IMR-90 (cell line): ENCODE results near the gene ROR2.

Experiments
- BHLHE40 ChIP-seq: fragments of 150-350 bp; IDR thresholded peaks from 2 replicates; pipeline ENCODE4 v1.6.1; 2016; ENCODE audit warnings: mild to moderate bottlenecking, low read depth, low read length
- CHD1 ChIP-seq: IDR thresholded peaks from 2 replicates; pipeline ENCODE4 v1.6.1; 2012; ENCODE audit warnings: low read depth, low read length, improper control_type of control experiment
- CTCF ChIP-seq: conservative IDR thresholded peaks from 2 replicates; pipeline ENCODE4 v1.5.1; 2012; ENCODE audit warnings: mild to moderate bottlenecking, low read depth, low read length, improper control_type of control experiment
- ELK1 ChIP-seq: fragments of 150-350 bp; IDR thresholded peaks from 2 replicates; pipeline ENCODE4 v1.6.1; 2016; ENCODE audit warnings: low read depth, mild to moderate bottlenecking, low read length, moderate library complexity, borderline replicate concordance
- FOS ChIP-seq: fragments of 150-350 bp; IDR thresholded peaks from 2 replicates; pipeline ENCODE4 v1.6.1; 2016; ENCODE audit warnings: low read depth, low read length
- MAFK ChIP-seq: IDR thresholded peaks from 2 replicates; pipeline ENCODE4 v1.6.1; 2012; ENCODE audit warnings: low read depth, low read length, improper control_type of control experiment
- MXI1 ChIP-seq: IDR thresholded peaks from 2 replicates; pipeline ENCODE4 v1.6.1; 2012; ENCODE audit warnings: low read depth, mild to moderate bottlenecking, low read length, moderate library complexity, borderline replicate concordance
- NFE2L2 ChIP-seq: fragments of 150-350 bp; IDR thresholded peaks from 2 replicates; pipeline ENCODE4 v1.6.1; 2016; ENCODE audit warnings: low read depth, mild to moderate bottlenecking, low read length
- POLR2A ChIP-seq: IDR thresholded peaks from 2 replicates; pipeline ENCODE4 v1.6.1; 2012; ENCODE audit warnings: mild to moderate bottlenecking, low read depth, low read length
- RAD21 ChIP-seq: IDR thresholded peaks from 2 replicates; pipeline ENCODE4 v1.6.1; 2012; ENCODE audit warnings: low read length, improper control_type of control experiment
- USF2 ChIP-seq: fragments of 150-350 bp; IDR thresholded peaks from 2 replicates; pipeline ENCODE4 v1.6.1; 2017; ENCODE audit warnings: mild to moderate bottlenecking, antibody characterized with exemption, low read length, low read depth

GRCh38 chr9:91817106-91817492 lies 132.9 kb downstream of the ROR2 start:
- TF ChIP-seq CTCF (no peak), POLR2A (no peak), RAD21 (no peak), MAFK (no peak), NFE2L2 (no peak), CHD1 (no peak), ELK1 (no peak), MXI1 (no peak), USF2 (no peak), FOS (no peak), BHLHE40 (no peak)
